K562 (cell line): ENCODE measurements around the gene C1orf50. TPM values are rescaled to one million over a fixed set of nuclear protein-coding genes. Genes with fewer than 3 reads are reported as not detected.
A peak's percentile ranks its signal among the peaks of the same experiment; 100 is the strongest.

Experiments
- ATF3 ChIP-seq, 2 experiments: fragments of 450-650 bp in 1 of 2; sonication (generic) in 1 of 2; formaldehyde crosslinking in 1 of 2; IDR thresholded peaks in 1 of 2; conservative IDR thresholded peaks in 1 of 2; 2 replicates each; pipeline versions ENCODE4 v1.6.1 to v1.8.1; 2016 to 2023; ENCODE audit warnings: mild to moderate bottlenecking in 2 of 2, moderate library complexity in 2 of 2, inconsistent platforms in 1 of 2, missing genetic modification reagents in 1 of 2
- HBP1 ChIP-seq: fragments of 450-650 bp; formaldehyde crosslinking; IDR thresholded peaks from 2 replicates; pipeline ENCODE4 v1.4.0; 2022; ENCODE audit warnings: missing genetic modification characterization
- HNRNPK ChIP-seq: fragments of 200-400 bp; formaldehyde crosslinking; IDR thresholded peaks from one replicate; pipeline ENCODE4 v1.6.1; 2018; ENCODE audit warnings: mild to moderate bottlenecking, low read depth, low read length; ENCODE audit not compliant: poor library complexity, severe bottlenecking
- LEF1 ChIP-seq: fragments of 450-650 bp; IDR thresholded peaks from 2 replicates; pipeline ENCODE4 v1.6.1; 2016; ENCODE audit warnings: mild to moderate bottlenecking
- RNF2 ChIP-seq: sonication (generic); IDR thresholded peaks from 2 replicates; pipeline ENCODE4 v1.6.1; 2016
- SAFB2 ChIP-seq: fragments of 200-400 bp; formaldehyde crosslinking; IDR thresholded peaks from 2 replicates; pipeline ENCODE4 v1.6.1; 2018; ENCODE audit warnings: borderline replicate concordance, low read length, low read depth, moderate library complexity; ENCODE audit not compliant: severe bottlenecking
- SAP30 ChIP-seq: fragments of 200-600 bp; sonication (generic); IDR thresholded peaks from 2 replicates; pipeline ENCODE4 v1.6.1; 2012; ENCODE audit warnings: borderline replicate concordance, low read depth, mild to moderate bottlenecking, moderate library complexity, low read length, control low read depth, inconsistent platforms; ENCODE audit not compliant: insufficient read depth, poor library complexity, severe bottlenecking
- ZNF133 ChIP-seq: fragments of 250-450 bp; sonication (Bioruptor Pico); IDR thresholded peaks from 2 replicates; pipeline ENCODE4 v1.4.0; 2020; ENCODE audit warnings: mild to moderate bottlenecking
- ZNF146 ChIP-seq: IDR thresholded peaks from one replicate; pipeline ENCODE4 v1.6.1; 2018; ENCODE audit warnings: missing compliant biosample characterization; ENCODE audit not compliant: unreplicated experiment
- ZNF232 ChIP-seq: sonication (generic); formaldehyde crosslinking; IDR thresholded peaks from 2 replicates; pipeline ENCODE4 v1.8.0; 2022; ENCODE audit warnings: mild to moderate bottlenecking, missing genetic modification reagents
- polyA plus RNA-seq, 8 experiments: library from polyadenylated mRNA; depleted of rRNA in 4 of 8; stranded (reverse) in 5 of 8; unstranded in 3 of 8; fragments of >200 nt; fragmentation: Nextera tagmentation in 2 of 8; fragmentation: Illumina TruSeq in 1 of 8; extraction: Ambion mirVana in 2 of 8; extraction: Trizol in 1 of 8; gene quantifications; 2 replicates each; pipeline versions ENCODE4 v1.2.1 to v1.2.3, GENCODE V29; 2011 to 2014; ENCODE audit warnings: inconsistent platforms in 1 of 8, missing spikeins in 1 of 8
- total RNA-seq, 7 experiments: library from RNA; depleted of rRNA in 6 of 7; stranded (reverse); fragments of >200 nt in 6 of 7; fragmentation: Illumina TruSeq in 2 of 7; extraction: Trizol in 2 of 7; gene quantifications; 2 replicates each; pipeline versions ENCODE4 v1.2.1 to v1.2.3, GENCODE V29; 2011 to 2021; ENCODE audit warnings: low replicate concordance in 1 of 7
- TF ChIP-seq, protein P1 (sequence below): fragments of 450-650 bp; conservative IDR thresholded peaks from 2 replicates; pipeline ENCODE4 v1.6.1; 2016; ENCODE audit warnings: missing genetic modification characterization, low read depth, mild to moderate bottlenecking, missing compliant biosample characterization, moderate library complexity
- TF ChIP-seq, protein P2 (sequence below), 2 experiments: fragments of 200-800 bp in 1 of 2; sonication (Bioruptor generic) in 1 of 2; sonication (generic) in 1 of 2; formaldehyde crosslinking in 1 of 2; IDR thresholded peaks in 1 of 2; conservative IDR thresholded peaks in 1 of 2; 2 replicates each; pipeline versions ENCODE4 v1.5.0 to v1.6.1; 2016 to 2020; ENCODE audit warnings: missing compliant biosample characterization in 1 of 2, missing genetic modification characterization in 1 of 2, missing genetic modification reagents in 1 of 2

The C1orf50 gene
- total and polyA plus RNA-seq, 9 of the 15 experiments (the other 6 are each of a cell fraction or from before 2014, with no cell fraction given): 0.55 to 13.9 (median 5.2) TPM

DNA sequence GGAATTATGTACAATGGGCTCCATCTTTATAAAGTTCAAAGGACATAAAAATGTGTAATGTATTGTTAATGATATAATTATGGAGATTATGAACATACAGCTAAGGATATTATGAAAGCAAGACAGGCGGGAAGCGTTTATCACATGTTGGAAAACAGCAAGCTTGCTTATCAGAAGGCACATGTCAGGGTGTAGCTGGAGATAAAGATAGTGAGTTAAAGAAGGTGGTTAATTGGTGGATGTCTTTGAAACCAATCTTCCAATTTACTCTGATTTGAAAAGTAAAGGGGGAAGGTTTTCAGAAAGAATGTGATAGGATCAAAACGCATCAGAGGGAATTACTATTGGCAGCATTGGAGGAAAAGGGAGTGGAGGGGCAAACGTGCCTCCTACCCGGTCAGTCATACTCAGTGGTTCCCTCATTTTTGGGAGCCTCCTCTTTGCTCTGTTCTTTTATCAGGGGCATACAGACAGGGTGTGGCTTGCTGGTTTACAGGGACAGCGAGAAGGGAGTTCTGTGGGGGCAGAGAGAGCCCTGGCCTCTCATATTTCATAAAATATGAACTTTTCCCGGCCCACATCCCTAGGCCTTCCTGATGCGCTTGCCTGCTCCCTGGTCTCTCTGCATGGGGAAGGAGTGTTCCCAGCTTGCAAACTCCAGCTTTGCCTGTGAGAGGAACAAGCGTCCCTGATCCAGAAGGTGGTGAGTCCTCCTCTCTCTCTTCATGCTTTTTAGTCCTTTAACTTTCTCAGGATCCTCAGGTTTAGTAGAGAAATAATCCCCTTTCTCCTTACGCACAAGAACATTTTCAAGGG is 58.2 kb downstream of the C1orf50 start (continued):
- TF ChIP-seq LEF1: peak; percentile 98
- TF ChIP-seq ZNF133 (CRISPR knock-in tag): no peak
- peak; percentile 92 for TF ChIP-seq RNF2
- no peak for TF ChIP-seq ZNF232 (CRISPR knock-in tag)
- no peak for TF ChIP-seq ZNF146 (CRISPR knock-in tag)
- TF ChIP-seq HBP1: peak; percentile 54; the same call in 1 of the 2 replicates
- TF ChIP-seq, protein P1, sequence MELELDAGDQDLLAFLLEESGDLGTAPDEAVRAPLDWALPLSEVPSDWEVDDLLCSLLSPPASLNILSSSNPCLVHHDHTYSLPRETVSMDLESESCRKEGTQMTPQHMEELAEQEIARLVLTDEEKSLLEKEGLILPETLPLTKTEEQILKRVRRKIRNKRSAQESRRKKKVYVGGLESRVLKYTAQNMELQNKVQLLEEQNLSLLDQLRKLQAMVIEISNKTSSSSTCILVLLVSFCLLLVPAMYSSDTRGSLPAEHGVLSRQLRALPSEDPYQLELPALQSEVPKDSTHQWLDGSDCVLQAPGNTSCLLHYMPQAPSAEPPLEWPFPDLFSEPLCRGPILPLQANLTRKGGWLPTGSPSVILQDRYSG (tag): 0 out of 2 replicates have a peak, but pooled peaks have one; percentile 57
- TF ChIP-seq SAFB2: no peak
- TF ChIP-seq SAP30: no peak
- no peak for TF ChIP-seq HNRNPK
- TF ChIP-seq, protein P2, sequence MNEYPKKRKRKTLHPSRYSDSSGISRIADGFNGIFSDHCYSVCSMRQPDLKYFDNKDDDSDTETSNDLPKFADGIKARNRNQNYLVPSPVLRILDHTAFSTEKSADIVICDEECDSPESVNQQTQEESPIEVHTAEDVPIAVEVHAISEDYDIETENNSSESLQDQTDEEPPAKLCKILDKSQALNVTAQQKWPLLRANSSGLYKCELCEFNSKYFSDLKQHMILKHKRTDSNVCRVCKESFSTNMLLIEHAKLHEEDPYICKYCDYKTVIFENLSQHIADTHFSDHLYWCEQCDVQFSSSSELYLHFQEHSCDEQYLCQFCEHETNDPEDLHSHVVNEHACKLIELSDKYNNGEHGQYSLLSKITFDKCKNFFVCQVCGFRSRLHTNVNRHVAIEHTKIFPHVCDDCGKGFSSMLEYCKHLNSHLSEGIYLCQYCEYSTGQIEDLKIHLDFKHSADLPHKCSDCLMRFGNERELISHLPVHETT (CRISPR knock-in tag; conservative IDR thresholded peaks at IDR 0.05 in 1 of 2, IDR thresholded peaks at IDR 0.05 in 1 of 2): peak in 1 of 2 experiments; percentile 90; a peak in 2 of 4 replicates
- peak; percentile 52; the same call in 1 of the 2 replicates for TF ChIP-seq ATF3 (IDR thresholded peaks at IDR 0.05)
- no peak; the same call in 1 of the 2 replicates for TF ChIP-seq ATF3 (CRISPR knock-in tag; conservative IDR thresholded peaks at IDR 0.05)
